ENCODE data around the gene GRM8.

The GRM8 gene

DNA sequence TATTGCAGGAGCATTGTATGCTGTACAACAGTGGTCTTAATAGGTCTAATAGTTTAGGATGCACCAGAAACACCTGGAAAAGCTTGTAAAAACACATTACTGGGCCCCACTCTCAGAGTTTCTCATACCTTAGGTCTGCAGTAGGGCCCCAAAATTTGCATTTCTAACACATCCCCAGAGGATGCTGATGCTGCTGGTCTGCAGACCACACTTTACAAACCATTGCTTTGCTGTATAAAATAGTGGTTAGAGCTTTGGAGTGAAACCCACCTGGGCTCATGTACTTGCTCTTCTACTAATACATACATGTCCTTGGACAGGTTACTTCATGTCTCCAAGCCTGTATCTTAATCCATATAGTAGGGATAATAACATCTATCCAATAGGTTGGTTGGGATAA lies 279.7 kb downstream of the GRM8 start:
- Histone ChIP-seq H3K27me3 (ENCODE audit: control insufficient read depth, insufficient read depth, low read length) (no peaks in the 10 kb centered on the region), H3K36me3 (ENCODE audit: control insufficient read depth, insufficient read depth, low read length) (no peaks in the 10 kb centered on the region), H3K4me3 (ENCODE audit: low read depth, low read length) (no peak overlapping the region), H3K9me3 (ENCODE audit: control insufficient read depth, insufficient read depth, low read length) (no peaks in the 10 kb centered on the region), H3K9ac (ENCODE audit: low read depth, low read length) (no peak overlapping the region), H3K27ac (ENCODE audit: low read depth, low read length) (no peak overlapping the region), H3K4me1 (ENCODE audit: control insufficient read depth, insufficient read depth, low read length) (no peaks in the 10 kb centered on the region)

DNA sequence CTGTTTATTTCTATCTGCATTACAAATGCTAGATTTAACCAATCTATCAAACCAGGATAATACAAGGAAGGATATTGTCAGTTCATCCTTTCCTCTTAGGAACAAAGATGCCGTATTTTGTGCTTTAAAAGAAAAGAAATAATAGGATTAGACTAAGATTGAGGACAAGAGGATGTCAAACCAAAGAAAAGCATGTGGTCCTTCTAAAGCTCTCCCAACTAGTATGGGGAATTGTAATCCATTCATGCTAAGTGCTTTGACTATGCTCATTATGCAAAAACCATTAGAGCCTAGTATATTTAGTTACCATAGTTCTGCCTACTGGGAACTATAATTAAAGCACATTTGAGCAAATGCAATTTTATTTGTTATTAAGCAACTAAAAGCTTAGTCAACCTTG lies 280.2 kb downstream of the GRM8 start:
- Histone ChIP-seq H3K27me3 (ENCODE audit: control insufficient read depth, insufficient read depth, low read length) (no peaks in the 10 kb centered on the region), H3K4me3 (ENCODE audit: low read depth, low read length) (no peak overlapping the region), H3K9me3 (ENCODE audit: control insufficient read depth, insufficient read depth, low read length) (no peaks in the 10 kb centered on the region), H3K4me1 (ENCODE audit: control insufficient read depth, insufficient read depth, low read length) (no peaks in the 10 kb centered on the region), H3K9ac (ENCODE audit: low read depth, low read length) (no peak overlapping the region), H3K36me3 (ENCODE audit: control insufficient read depth, insufficient read depth, low read length) (no peaks in the 10 kb centered on the region), H3K27ac (ENCODE audit: low read depth, low read length) (no peak overlapping the region)

DNA sequence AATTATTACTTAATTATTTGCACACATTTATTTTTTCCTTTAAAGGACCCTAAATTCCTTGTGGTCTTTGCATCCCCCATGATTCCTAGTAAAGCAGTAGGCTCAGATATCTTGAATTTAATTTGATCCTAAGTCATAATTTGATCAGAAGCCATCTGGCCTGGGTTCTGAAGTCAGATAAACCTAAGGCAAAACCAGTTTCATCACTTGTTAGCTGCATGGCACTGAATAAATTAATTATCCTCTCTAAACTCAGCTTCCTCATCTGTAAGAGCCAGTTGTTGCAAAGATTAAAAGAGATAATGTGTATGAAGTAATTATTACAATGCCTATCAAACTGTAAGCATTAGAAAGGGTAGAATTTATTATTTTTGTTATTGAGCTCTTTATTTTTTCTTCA lies 293.1 kb downstream of the GRM8 start:
- Histone ChIP-seq H3K4me3 (ENCODE audit: low read depth, low read length) (no peak overlapping the region), H3K36me3 (ENCODE audit: control insufficient read depth, insufficient read depth, low read length) (no peaks in the 10 kb centered on the region), H3K27ac (ENCODE audit: low read depth, low read length) (no peak overlapping the region), H3K9me3 (ENCODE audit: control insufficient read depth, insufficient read depth, low read length) (no peaks in the 10 kb centered on the region), H3K4me1 (ENCODE audit: control insufficient read depth, insufficient read depth, low read length) (no peaks in the 10 kb centered on the region), H3K9ac (ENCODE audit: low read depth, low read length) (no peak overlapping the region), H3K27me3 (ENCODE audit: control insufficient read depth, insufficient read depth, low read length) (no peaks in the 10 kb centered on the region)

DNA sequence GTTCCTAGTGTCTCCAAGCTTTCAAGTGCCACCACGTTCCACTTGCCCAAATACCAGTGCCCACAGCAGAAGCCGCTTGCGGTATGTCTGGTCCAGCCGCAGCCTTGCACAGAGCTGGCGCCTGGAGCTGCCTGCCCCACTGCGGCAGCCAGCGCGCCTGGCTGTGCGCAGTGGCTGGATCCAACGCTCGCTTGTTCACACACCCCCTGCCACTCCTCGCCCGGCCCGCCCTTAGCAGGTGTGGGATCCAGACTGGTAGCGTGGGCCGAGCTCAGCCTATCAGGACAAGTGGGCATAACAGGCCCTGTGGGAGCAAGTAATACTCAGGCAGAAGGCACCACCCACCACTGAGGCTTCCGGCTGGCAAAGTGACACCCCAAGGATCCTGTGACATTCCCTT lies 294.4 kb downstream of the GRM8 start:
- Histone ChIP-seq H3K27ac (ENCODE audit: low read depth, low read length) (no peak overlapping the region), H3K27me3 (ENCODE audit: control insufficient read depth, insufficient read depth, low read length) (no peaks in the 10 kb centered on the region), H3K4me3 (ENCODE audit: low read depth, low read length) (no peak overlapping the region), H3K9ac (ENCODE audit: low read depth, low read length) (no peak overlapping the region), H3K4me1 (ENCODE audit: control insufficient read depth, insufficient read depth, low read length) (no peaks in the 10 kb centered on the region), H3K9me3 (ENCODE audit: control insufficient read depth, insufficient read depth, low read length) (no peaks in the 10 kb centered on the region), H3K36me3 (ENCODE audit: control insufficient read depth, insufficient read depth, low read length) (no peaks in the 10 kb centered on the region)

DNA sequence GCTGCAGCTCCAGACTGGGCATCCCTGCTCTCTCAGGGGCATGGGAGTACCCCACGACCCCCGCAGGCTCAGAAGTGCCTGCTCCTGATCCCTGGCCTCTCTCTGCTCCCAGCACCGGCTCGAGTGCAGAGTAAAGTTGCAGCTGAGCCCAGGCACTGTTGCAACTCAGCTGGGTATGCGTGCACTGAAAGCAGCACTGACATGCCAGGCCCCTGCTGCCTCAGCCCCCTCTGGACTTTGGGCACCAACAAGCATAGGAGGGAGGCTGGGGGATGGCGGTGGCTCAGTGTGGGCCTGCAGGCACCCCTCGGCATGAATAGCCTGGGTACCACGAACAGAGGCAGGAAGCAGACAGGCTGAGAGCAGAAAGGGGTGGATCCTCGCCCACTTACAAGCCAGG lies 295.3 kb downstream of the GRM8 start:
- Histone ChIP-seq H3K9ac (ENCODE audit: low read depth, low read length) (no peak overlapping the region), H3K27me3 (ENCODE audit: control insufficient read depth, insufficient read depth, low read length) (no peaks in the 10 kb centered on the region), H3K27ac (ENCODE audit: low read depth, low read length) (no peak overlapping the region), H3K4me3 (ENCODE audit: low read depth, low read length) (no peak overlapping the region), H3K4me1 (ENCODE audit: control insufficient read depth, insufficient read depth, low read length) (no peaks in the 10 kb centered on the region), H3K36me3 (ENCODE audit: control insufficient read depth, insufficient read depth, low read length) (no peaks in the 10 kb centered on the region), H3K9me3 (ENCODE audit: control insufficient read depth, insufficient read depth, low read length) (no peaks in the 10 kb centered on the region)

DNA sequence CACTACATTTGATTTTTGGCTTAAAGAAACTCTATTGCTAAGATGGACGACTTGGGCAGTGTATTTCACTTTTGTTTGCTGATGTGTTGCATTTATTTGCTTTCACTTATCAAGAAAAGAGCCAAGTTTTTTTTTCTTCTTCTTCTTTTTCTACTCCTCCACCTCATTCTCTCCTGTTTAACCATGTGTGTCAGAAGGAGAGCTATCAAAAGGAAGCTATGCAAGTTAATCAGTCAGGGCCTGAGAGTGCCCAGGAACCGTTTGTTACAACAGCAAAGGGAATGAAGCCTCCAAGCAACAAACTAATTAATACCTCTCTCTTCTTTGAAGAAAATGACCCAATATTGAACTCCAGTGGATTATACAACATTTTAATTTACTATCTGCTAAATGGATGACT lies 299.3 kb downstream of the GRM8 start:
- Histone ChIP-seq H3K4me1 (ENCODE audit: control insufficient read depth, insufficient read depth, low read length) (no peaks in the 10 kb centered on the region), H3K9ac (ENCODE audit: low read depth, low read length) (no peak overlapping the region), H3K36me3 (ENCODE audit: control insufficient read depth, insufficient read depth, low read length) (no peaks in the 10 kb centered on the region), H3K4me3 (ENCODE audit: low read depth, low read length) (no peak overlapping the region), H3K27ac (ENCODE audit: low read depth, low read length) (no peak overlapping the region), H3K9me3 (ENCODE audit: control insufficient read depth, insufficient read depth, low read length) (no peaks in the 10 kb centered on the region), H3K27me3 (ENCODE audit: control insufficient read depth, insufficient read depth, low read length) (no peaks in the 10 kb centered on the region)

DNA sequence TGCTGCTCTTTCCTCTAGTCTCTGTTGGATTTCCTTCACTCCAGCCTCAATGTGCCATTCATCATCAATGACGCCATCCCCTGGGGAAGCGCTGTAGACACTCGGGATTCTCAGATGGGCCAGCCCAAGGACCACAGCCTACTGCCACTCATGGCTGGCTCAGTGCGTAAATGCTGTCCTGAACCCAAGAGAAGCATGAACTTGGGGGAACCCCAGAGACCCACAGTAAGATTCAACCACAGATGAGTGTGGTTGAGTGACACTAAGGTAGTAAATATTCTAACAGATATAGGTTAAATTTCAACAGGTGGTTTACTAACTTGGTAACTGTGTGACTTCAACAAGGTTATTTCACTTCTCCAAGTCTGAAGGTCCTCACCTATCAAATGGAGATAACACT lies 304.1 kb downstream of the GRM8 start:
- H3K4me3 ChIP-seq (ENCODE audit: low read depth, low read length), result no peak overlapping the region
- no peaks in the 10 kb centered on the region for H3K36me3 ChIP-seq (ENCODE audit: control insufficient read depth, insufficient read depth, low read length)
- H3K4me1 ChIP-seq (ENCODE audit: control insufficient read depth, insufficient read depth, low read length), result no peaks in the 10 kb centered on the region
- H3K27ac ChIP-seq (ENCODE audit: low read depth, low read length), result no peak overlapping the region
- H3K9ac ChIP-seq (ENCODE audit: low read depth, low read length), result no peak overlapping the region
- no peaks in the 10 kb centered on the region for H3K27me3 ChIP-seq (ENCODE audit: control insufficient read depth, insufficient read depth, low read length)
- H3K9me3 ChIP-seq (ENCODE audit: control insufficient read depth, insufficient read depth, low read length), result no peaks in the 10 kb centered on the region

DNA sequence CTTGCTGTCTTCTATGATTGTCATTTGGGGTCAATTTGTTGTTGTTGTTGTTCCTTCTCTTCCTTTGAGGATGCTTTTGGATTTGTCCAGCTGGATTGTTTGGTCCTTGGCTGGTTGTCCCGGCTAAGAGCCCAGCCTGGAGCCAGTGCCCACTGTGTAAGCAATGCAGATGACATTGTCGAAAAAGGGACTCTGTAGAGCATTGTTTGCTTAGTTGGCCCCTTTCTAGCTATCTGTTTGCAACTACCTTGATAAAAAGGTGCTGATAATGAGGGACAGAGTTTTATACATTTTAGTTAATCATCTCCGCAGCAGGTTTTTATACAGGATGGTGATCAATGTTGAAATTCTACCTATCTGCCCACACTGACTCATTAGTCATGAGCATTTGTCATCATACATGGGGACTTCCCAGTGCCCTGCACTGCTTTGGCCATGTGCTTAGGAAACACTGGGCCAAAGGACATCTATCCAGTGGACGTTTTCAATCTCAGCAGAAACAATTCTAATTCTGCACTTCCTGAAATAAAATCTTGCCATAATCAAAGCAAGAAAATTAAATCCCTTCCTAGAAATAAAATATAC lies 311.9 kb downstream of the GRM8 start:
- no peak overlapping the region for H3K9ac ChIP-seq (ENCODE audit: low read depth, low read length)
- H3K27me3 ChIP-seq (ENCODE audit: control insufficient read depth, insufficient read depth, low read length), result no peaks in the 10 kb centered on the region
- no peaks in the 10 kb centered on the region for H3K9me3 ChIP-seq (ENCODE audit: control insufficient read depth, insufficient read depth, low read length)
- no peak overlapping the region for H3K4me3 ChIP-seq (ENCODE audit: low read depth, low read length)
- H3K27ac ChIP-seq (ENCODE audit: low read depth, low read length), result no peak overlapping the region
- no peaks in the 10 kb centered on the region for H3K36me3 ChIP-seq (ENCODE audit: control insufficient read depth, insufficient read depth, low read length)
- no peaks in the 10 kb centered on the region for H3K4me1 ChIP-seq (ENCODE audit: control insufficient read depth, insufficient read depth, low read length)

DNA sequence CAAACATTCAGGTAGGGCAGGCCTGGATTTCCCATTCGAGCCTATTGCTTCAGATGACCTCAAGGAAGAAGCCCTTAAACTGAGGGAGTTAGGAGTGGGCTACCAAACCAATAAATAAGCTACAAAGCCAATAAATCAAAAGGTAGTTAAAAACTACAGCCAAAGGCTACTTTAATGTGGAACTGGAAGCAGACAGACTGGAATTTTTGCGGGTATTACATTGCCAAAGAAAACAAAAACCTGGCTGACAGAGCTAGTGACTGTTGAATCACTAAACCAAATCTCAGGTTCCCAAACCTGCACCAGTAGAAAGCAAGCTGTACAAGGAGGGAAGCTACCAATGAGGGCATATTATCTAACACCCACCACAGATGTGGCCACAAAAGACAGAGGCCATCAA lies 315.6 kb downstream of the GRM8 start:
- no peaks in the 10 kb centered on the region for H3K36me3 ChIP-seq (ENCODE audit: control insufficient read depth, insufficient read depth, low read length)
- no peaks in the 10 kb centered on the region for H3K9me3 ChIP-seq (ENCODE audit: control insufficient read depth, insufficient read depth, low read length)
- H3K9ac ChIP-seq (ENCODE audit: low read depth, low read length), result no peak overlapping the region
- no peak overlapping the region for H3K4me3 ChIP-seq (ENCODE audit: low read depth, low read length)
- no peaks in the 10 kb centered on the region for H3K27me3 ChIP-seq (ENCODE audit: control insufficient read depth, insufficient read depth, low read length)
- H3K27ac ChIP-seq (ENCODE audit: low read depth, low read length), result no peak overlapping the region
- H3K4me1 ChIP-seq (ENCODE audit: control insufficient read depth, insufficient read depth, low read length), result no peaks in the 10 kb centered on the region

DNA sequence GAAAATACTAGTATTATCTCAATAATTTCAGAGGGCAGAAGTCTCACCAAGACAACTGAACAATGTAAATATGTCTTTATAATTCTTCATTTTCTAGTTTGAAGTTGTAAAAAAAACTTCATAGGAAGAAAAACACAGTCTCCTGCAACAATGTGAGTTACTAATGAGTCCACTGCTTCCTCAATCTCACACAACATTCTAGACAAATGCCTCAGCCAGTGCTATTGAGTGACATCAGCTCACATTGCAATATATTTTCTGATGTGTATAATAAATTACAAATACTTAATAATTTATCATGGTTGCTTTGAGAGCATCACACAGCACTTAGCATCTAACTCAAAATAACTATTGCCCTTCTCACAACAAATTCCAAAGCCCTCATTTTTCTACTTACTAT lies 321.2 kb downstream of the GRM8 start:
- Histone ChIP-seq H3K4me1 (ENCODE audit: control insufficient read depth, insufficient read depth, low read length) (no peaks in the 10 kb centered on the region), H3K27me3 (ENCODE audit: control insufficient read depth, insufficient read depth, low read length) (no peaks in the 10 kb centered on the region), H3K4me3 (ENCODE audit: low read depth, low read length) (no peak overlapping the region), H3K9me3 (ENCODE audit: control insufficient read depth, insufficient read depth, low read length) (no peaks in the 10 kb centered on the region), H3K27ac (ENCODE audit: low read depth, low read length) (no peak overlapping the region), H3K36me3 (ENCODE audit: control insufficient read depth, insufficient read depth, low read length) (no peaks in the 10 kb centered on the region), H3K9ac (ENCODE audit: low read depth, low read length) (no peak overlapping the region)

DNA sequence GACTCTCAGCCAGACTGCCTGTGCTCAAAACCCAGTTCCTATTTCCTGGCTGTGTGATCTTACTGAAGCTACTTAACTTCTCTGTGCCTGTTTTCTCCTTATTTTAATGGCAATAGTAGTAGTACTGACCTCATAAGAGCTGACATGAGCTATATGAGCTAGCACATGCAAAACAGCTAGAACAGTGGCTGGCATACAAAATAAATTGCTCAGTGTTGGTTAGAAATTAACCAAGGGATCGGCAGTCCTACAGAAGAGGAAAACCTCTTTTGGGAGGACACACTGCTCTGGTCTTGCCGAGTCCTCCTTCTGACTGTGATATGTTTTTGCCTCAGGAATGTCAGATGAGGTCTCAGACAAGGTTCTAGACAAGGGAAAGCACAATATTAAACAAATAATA lies 322.6 kb downstream of the GRM8 start:
- Histone ChIP-seq H3K36me3 (ENCODE audit: control insufficient read depth, insufficient read depth, low read length) (no peaks in the 10 kb centered on the region), H3K4me3 (ENCODE audit: low read depth, low read length) (no peak overlapping the region), H3K4me1 (ENCODE audit: control insufficient read depth, insufficient read depth, low read length) (no peaks in the 10 kb centered on the region), H3K27ac (ENCODE audit: low read depth, low read length) (no peak overlapping the region), H3K9ac (ENCODE audit: low read depth, low read length) (no peak overlapping the region), H3K27me3 (ENCODE audit: control insufficient read depth, insufficient read depth, low read length) (no peaks in the 10 kb centered on the region), H3K9me3 (ENCODE audit: control insufficient read depth, insufficient read depth, low read length) (no peaks in the 10 kb centered on the region)

DNA sequence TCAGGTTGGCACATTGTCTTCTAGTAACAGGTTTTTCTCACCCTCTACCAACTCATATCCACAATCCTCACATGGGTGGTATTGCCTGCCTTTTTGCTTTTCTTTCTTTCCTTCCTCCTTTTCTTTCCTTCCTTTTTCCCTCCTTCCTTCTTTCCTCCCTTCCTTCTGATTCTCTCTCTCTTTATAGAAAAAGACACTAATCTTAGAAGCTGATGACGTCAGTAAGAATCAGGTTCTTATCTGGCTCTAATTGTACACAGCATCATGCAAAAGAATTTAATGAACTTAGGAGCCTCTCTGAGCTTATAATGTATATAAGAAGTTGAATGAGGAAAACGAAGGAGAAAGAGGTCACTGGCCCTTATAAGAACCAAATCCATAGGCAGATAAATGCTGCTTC lies 328.3 kb downstream of the GRM8 start:
- H3K27me3 ChIP-seq (ENCODE audit: control insufficient read depth, insufficient read depth, low read length), result no peaks in the 10 kb centered on the region
- H3K9me3 ChIP-seq (ENCODE audit: control insufficient read depth, insufficient read depth, low read length), result no peaks in the 10 kb centered on the region
- no peak overlapping the region for H3K9ac ChIP-seq (ENCODE audit: low read depth, low read length)
- no peaks in the 10 kb centered on the region for H3K36me3 ChIP-seq (ENCODE audit: control insufficient read depth, insufficient read depth, low read length)
- H3K4me3 ChIP-seq (ENCODE audit: low read depth, low read length), result no peak overlapping the region
- no peaks in the 10 kb centered on the region for H3K4me1 ChIP-seq (ENCODE audit: control insufficient read depth, insufficient read depth, low read length)
- no peak overlapping the region for H3K27ac ChIP-seq (ENCODE audit: low read depth, low read length)

Measured in HUES48 (cell line).